ENCODE measurements around the gene ULK4.
A peak's percentile ranks its signal among the peaks of the same experiment; 100 is the strongest.
"Not testable (repeated sequence)": the region's sequence is repeated elsewhere in the genome, so short reads cannot be mapped to it uniquely, and the experiment has no call there.

The ULK4 gene

GRCh38 chr3:41999909-42000308, 38.0 kb upstream of the ULK4 start:
- no peak for TF ChIP-seq CTCF (IDR thresholded peaks at IDR 0.05; ENCODE audit: borderline replicate concordance, insufficient read depth, low read depth, low read length)

GRCh38 chr3:41997702-41998550, 36.0 kb upstream of the ULK4 start:
- peak; percentile 14; the same call in 1 of the 2 replicates for TF ChIP-seq CTCF (IDR thresholded peaks at IDR 0.05; ENCODE audit: borderline replicate concordance, insufficient read depth, low read depth, low read length)
- no peak overlapping the region for H3K4me3 ChIP-seq (ENCODE audit: low read depth, low read length)

More at GRCh38 chr3:41999909-42000308, 38.0 kb upstream of the ULK4 start:
- H3K4me3 ChIP-seq (ENCODE audit: low read depth, low read length) = no peak overlapping the region

GRCh38 chr3:41991437-41991836, 29.5 kb upstream of the ULK4 start:
- no peak for TF ChIP-seq CTCF (IDR thresholded peaks at IDR 0.05; ENCODE audit: borderline replicate concordance, insufficient read depth, low read depth, low read length)
- H3K4me3 ChIP-seq (ENCODE audit: low read depth, low read length) = no peak overlapping the region

GRCh38 chr3:41989518-41989917, 27.6 kb upstream of the ULK4 start:
- no peak for TF ChIP-seq CTCF (IDR thresholded peaks at IDR 0.05; ENCODE audit: borderline replicate concordance, insufficient read depth, low read depth, low read length)
- no peak overlapping the region for H3K4me3 ChIP-seq (ENCODE audit: low read depth, low read length)

- H3K4me3 ChIP-seq (ENCODE audit: low read depth, low read length) = no peak overlapping the region
- no peak for TF ChIP-seq CTCF (IDR thresholded peaks at IDR 0.05; ENCODE audit: borderline replicate concordance, insufficient read depth, low read depth, low read length)
These were observed 25.7 kb upstream of the ULK4 start for GRCh38 chr3:41987627-41988026.

- no peak overlapping the region for H3K4me3 ChIP-seq (ENCODE audit: low read depth, low read length)
- TF ChIP-seq CTCF (IDR thresholded peaks at IDR 0.05; ENCODE audit: borderline replicate concordance, insufficient read depth, low read depth, low read length) = no peak
These were observed 24.7 kb upstream of the ULK4 start for GRCh38 chr3:41986561-41986960.

- H3K4me3 ChIP-seq (ENCODE audit: low read depth, low read length) = no peak overlapping the region
- no peak for TF ChIP-seq CTCF (IDR thresholded peaks at IDR 0.05; ENCODE audit: borderline replicate concordance, insufficient read depth, low read depth, low read length)
These were observed 23.1 kb upstream of the ULK4 start for GRCh38 chr3:41985018-41985417.

- not testable (repeated sequence) for H3K4me3 ChIP-seq (ENCODE audit: low read depth, low read length)
These were observed 21.2 kb upstream of the ULK4 start for GRCh38 chr3:41983091-41983490.

GRCh38 chr3:41977401-41977800, 15.5 kb upstream of the ULK4 start:
- not testable (repeated sequence) for H3K4me3 ChIP-seq (ENCODE audit: low read depth, low read length)
